ENCODE data around the gene ST3GAL3. TPM values are rescaled to one million over a fixed set of nuclear protein-coding genes. Genes with fewer than 3 reads are reported as not detected.

Gene ST3GAL3
- total RNA-seq, 2 experiments from 2014 or later, result 15.8 to 20.9 TPM

- CTCF ChIA-PET, result no interaction called here
- H3K4me3 Mint-ChIP-seq, result no peak overlapping the region
- H3K9me3 Mint-ChIP-seq (ENCODE audit: low read depth), result no peaks in the 10 kb centered on the region
- POLR2A ChIA-PET, result no interaction called here
- no peak overlapping the region for H3K27ac Mint-ChIP-seq
- H3K27me3 Mint-ChIP-seq, result no peaks in the 10 kb centered on the region
- no peaks in the 10 kb centered on the region for H3K4me1 Mint-ChIP-seq
- DNase-seq (no peak), ATAC-seq (no peak)
- H3K36me3 Mint-ChIP-seq (ENCODE audit: low read depth), result peaks cover 6% of the 10 kb centered on the region
- intact Hi-C loops (cut with DNase I, micrococcal nuclease), result no loop called here
Measured at GRCh38 chr1:43963006-43963405, 255.7 kb downstream of the ST3GAL3 start.

DNA sequence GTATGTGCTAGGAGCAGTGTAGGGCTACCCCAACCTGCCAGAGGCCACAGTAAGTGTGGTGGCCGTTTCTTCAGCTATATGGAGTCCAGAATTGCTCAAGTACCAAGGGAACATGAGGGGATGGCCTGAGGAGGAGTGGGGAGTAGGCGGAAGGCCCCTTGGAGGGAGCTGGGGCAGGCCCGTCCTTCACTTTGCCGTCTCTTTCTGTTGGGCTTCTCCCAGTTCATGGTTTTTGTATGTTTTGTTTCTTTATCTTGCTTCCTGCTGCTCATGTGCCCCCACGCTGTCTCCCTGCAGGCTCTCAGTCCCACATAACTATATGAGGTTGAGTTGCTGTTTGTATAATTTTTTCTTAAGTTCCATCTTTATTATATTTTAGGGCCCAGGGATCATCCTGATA is 256.6 kb downstream of the ST3GAL3 start:
- intact Hi-C loops (cut with DNase I, micrococcal nuclease), result no loop called here
- DNase-seq (no peak), ATAC-seq (no peak)
- Mint-ChIP-seq H3K36me3 (ENCODE audit: low read depth) (peaks cover 2% of the 10 kb centered on the region), H3K27ac (no peak overlapping the region), H3K4me3 (no peak overlapping the region), H3K9me3 (ENCODE audit: low read depth) (no peaks in the 10 kb centered on the region), H3K27me3 (no peaks in the 10 kb centered on the region), H3K4me1 (no peaks in the 10 kb centered on the region)
- CTCF ChIA-PET, result interaction anchor here (0.6 kb wide), 1 partner anchor 39 kb away, joined by 3 read pairs; no protein-coding TSS in a partner anchor
- POLR2A ChIA-PET, result interaction anchor here (0.6 kb wide), 1 partner anchor 11 kb away, joined by 3 read pairs; the partner anchor contains the start of gene ATP6V0B

DNA sequence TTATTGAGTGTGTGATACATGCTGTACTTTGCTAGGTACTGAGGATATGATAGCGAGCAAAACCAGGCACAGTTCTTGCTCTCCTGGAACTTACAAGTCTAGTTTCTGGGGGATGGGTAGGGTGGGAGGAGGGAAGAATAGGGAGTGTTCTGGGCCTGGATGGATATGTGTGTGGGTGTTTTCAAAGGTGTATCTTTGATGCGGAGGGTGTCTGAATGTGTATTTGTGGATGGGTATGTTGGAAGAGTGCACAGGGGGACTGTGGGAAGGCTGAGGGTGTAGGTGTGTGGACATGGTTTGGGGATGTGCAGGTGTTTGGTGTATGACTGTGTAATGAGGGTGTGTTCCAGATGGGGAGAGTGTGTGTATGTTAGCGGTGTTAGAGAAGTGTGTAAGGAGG is 258.0 kb downstream of the ST3GAL3 start:
- Mint-ChIP-seq H3K4me3 (no peak overlapping the region), H3K27ac (no peak overlapping the region), H3K27me3 (no peaks in the 10 kb centered on the region), H3K4me1 (peaks cover 6% of the 10 kb centered on the region), H3K36me3 (ENCODE audit: low read depth) (peaks cover 5% of the 10 kb centered on the region), H3K9me3 (ENCODE audit: low read depth) (no peaks in the 10 kb centered on the region)
- ChIA-PET CTCF (no interaction called here), POLR2A (no interaction called here)
- ATAC-seq, result no peak
- DNase-seq, result no peak
- intact Hi-C loops (cut with DNase I, micrococcal nuclease), result no loop called here

DNA sequence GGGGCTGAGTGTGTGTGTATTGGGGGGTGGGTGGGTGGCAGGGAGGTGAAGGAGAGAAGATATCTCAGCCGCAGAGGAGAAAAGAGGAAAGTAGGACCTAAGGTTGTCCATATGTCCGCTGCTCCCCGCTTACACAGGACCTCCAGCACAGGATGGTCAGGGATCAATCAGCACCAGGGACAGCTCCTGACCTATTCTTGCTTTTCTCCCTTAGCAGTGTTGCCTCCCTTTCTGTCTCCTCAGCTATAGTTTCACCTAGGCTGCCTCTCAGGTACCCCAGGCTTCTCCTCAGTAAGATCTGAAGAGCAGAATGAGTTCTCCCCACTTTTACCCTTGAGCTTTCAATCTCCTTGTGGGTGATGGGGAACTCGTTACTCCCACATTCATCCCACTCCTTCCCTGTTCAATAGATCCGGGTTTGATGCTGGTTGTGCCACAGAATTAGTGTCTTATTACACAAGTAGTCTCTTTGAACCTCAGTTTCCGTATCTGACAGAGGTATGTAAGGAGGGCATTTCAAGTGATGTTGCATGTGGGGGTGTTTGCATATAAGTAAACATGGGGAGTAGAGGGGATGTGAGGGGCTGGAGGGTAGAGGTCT is 261.1 kb downstream of the ST3GAL3 start:
- ATAC-seq (no peak), DNase-seq (peak; percentile 53)
- no peaks in the 10 kb centered on the region for H3K27me3 Mint-ChIP-seq
- no peak overlapping the region for H3K4me3 Mint-ChIP-seq
- H3K4me1 Mint-ChIP-seq, result peaks cover 15% of the 10 kb centered on the region
- H3K27ac Mint-ChIP-seq, result no peak overlapping the region
- ChIA-PET POLR2A (no interaction called here), CTCF (interaction anchor here (0.5 to 1.8 kb wide), 2 partner anchors 22 to 839 kb away, joined by 3 to 5 read pairs; partner anchors contain the start of genes DYNLT4 and IPO13)
- no peaks in the 10 kb centered on the region for H3K9me3 Mint-ChIP-seq (ENCODE audit: low read depth)
- peaks cover 23% of the 10 kb centered on the region for H3K36me3 Mint-ChIP-seq (ENCODE audit: low read depth)
- intact Hi-C loops (cut with DNase I, micrococcal nuclease), result no loop called here

DNA sequence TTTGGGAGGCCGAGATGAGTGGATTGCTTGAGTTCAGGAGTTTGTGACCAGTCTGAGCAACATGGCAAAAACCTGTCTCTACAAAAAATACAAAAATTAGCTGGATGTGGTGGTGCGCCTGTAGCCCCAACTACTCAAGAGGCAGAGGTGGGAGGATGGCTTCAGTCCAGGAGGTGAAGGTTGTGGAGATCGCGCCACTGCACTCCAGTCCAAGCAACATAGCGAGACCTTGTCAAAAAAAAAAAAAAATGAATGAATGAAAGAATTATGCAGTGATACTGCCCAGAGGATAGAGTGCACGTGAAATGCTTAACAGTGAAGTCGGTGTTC is 262.0 kb downstream of the ST3GAL3 start:
- ChIA-PET POLR2A (interaction anchor here (0.6 kb wide), 1 partner anchor 74 kb away, joined by 3 read pairs; no protein-coding TSS in a partner anchor), CTCF (interaction anchor here (1.0 to 1.8 kb wide), 2 partner anchors 23 to 79 kb away, joined by 3 to 5 read pairs; partner anchors contain the start of gene IPO13)
- Mint-ChIP-seq H3K9me3 (ENCODE audit: low read depth) (no peaks in the 10 kb centered on the region), H3K36me3 (ENCODE audit: low read depth) (peaks cover 30% of the 10 kb centered on the region), H3K4me1 (peaks cover 24% of the 10 kb centered on the region), H3K4me3 (peak overlapping the region; percentile 86), H3K27ac (no peak overlapping the region), H3K27me3 (no peaks in the 10 kb centered on the region)
- ATAC-seq, result no peak
- DNase-seq, result no peak
- intact Hi-C loops (cut with DNase I, micrococcal nuclease), result loop anchor here (1.0 kb wide), 4 partner anchors 23 to 705 kb away; partner anchors contain the start of genes IPO13 (in 2 of the 2), ARMH1 (in 1 of the 2), ERI3 (in 1 of the 2) and TMEM53 (in 1 of the 2)

DNA sequence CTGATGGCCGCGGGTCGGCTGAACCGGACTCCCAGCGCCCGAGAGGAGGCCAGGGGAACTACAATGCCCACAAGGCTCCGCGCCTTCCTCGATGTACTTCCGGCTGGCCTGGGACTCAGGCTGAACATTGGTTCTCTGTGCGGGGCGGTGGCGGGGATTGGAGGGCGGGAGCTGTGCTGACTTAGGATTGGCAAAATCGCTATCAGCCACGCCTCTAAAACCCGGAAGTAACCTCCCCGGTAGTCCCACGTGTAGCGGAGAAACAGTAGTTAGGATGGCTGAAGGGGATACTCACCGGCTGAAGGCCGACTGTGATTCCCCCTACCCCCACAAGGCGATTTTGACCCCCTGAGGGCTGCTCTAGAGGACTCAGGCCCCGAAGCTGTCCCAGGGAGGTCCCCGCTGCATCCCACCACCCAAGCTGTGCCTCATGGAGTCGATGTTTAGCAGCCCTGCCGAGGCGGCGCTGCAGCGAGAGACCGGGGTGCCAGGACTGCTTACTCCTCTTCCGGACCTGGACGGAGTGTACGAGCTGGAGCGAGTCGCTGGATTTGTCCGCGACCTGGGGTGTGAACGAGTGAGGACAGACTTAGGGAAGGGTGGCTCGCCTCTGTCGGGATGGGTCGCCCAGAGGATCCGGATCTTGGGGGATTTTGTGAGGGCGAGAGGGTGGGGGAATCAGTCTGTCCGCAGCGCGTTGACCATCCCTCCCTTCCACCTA is 262.6 kb downstream of the ST3GAL3 start, which contains the start of gene DPH2:
Gene DPH2, plus strand, starts transcription at position 265 of the 721 bp plus-strand sequence. Its CDS starts 166 bp downstream, at position 431.
- peak; percentile 93 for ATAC-seq
- intact Hi-C loops (cut with DNase I, micrococcal nuclease), result loop anchor here (1.0 to 5.0 kb wide), 9 partner anchors 24 to 1522 kb away; partner anchors contain the start of genes IPO13 (in 2 of the 2), ARMH1 (in 1 of the 2), ELOVL1 (in 1 of the 2) and ERI3 (in 1 of the 2)
- Mint-ChIP-seq H3K36me3 (ENCODE audit: low read depth) (peaks cover 30% of the 10 kb centered on the region), H3K27me3 (no peaks in the 10 kb centered on the region), H3K27ac (peak within 1 kb of the TSS; percentile 66), H3K9me3 (ENCODE audit: low read depth) (no peaks in the 10 kb centered on the region), H3K4me3 (peak within 1 kb of the TSS; percentile 86), H3K4me1 (peaks cover 24% of the 10 kb centered on the region)
- CTCF ChIA-PET, result interaction anchor here (0.6 to 1.8 kb wide), 4 partner anchors 24 to 263 kb away, joined by 3 to 5 read pairs (median 4); partner anchors contain the start of gene IPO13
- DNase-seq, result peak; percentile 98
- POLR2A ChIA-PET, result interaction anchor here (0.6 kb wide), 1 partner anchor 74 kb away, joined by 3 read pairs; no protein-coding TSS in a partner anchor

DNA sequence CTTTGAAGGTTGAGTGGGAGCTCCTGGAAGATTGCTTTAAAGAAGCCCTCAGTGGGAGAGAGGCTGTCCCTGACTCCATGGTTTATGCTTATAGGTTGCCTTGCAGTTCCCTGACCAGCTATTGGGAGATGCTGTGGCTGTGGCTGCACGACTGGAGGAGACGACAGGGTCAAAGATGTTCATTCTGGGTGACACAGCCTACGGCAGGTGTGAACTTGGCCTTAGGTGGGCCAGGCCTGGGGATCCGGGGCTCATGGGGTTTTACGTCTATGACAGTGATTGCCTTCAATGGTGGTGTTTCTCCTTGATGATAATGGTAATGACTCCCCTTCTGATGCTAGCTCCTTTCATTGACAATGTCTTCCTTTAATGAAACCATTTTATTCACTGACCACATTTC is 263.2 kb downstream of the ST3GAL3 start:
- peak overlapping the region; percentile 86 for H3K4me3 Mint-ChIP-seq
- intact Hi-C loops (cut with DNase I, micrococcal nuclease), result loop anchor here (5.0 kb wide), 5 partner anchors 323 to 1522 kb away; partner anchors contain the start of genes ELOVL1 (in 1 of the 2), MED8 (in 1 of the 2), SZT2 (in 1 of the 2) and TESK2 (in 1 of the 2)
- ChIA-PET POLR2A (no interaction called here), CTCF (interaction anchor here (0.6 to 1.1 kb wide), 4 partner anchors 23 to 264 kb away, joined by 4 to 5 read pairs (median 4); no protein-coding TSS in a partner anchor)
- no peaks in the 10 kb centered on the region for H3K9me3 Mint-ChIP-seq (ENCODE audit: low read depth)
- no peaks in the 10 kb centered on the region for H3K27me3 Mint-ChIP-seq
- DNase-seq (no peak), ATAC-seq (no peak)
- H3K4me1 Mint-ChIP-seq, result peaks cover 24% of the 10 kb centered on the region
- H3K27ac Mint-ChIP-seq, result peak overlapping the region; percentile 66
- H3K36me3 Mint-ChIP-seq (ENCODE audit: low read depth), result peaks cover 30% of the 10 kb centered on the region

DNA sequence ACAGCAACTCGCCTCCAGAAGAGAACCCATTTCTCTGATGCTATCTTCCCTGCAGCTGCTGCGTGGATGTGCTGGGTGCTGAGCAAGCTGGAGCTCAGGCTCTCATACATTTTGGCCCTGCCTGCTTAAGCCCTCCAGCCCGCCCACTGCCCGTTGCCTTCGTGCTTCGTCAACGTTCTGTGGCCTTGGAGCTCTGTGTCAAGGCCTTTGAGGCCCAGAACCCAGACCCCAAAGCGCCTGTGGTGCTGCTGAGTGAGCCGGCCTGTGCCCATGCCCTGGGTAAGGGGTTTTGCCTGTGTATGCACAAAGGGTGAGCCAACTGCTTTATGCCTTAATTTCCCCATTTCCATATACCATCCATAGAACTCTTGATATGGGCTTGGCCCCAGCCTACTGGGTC is 263.6 kb downstream of the ST3GAL3 start:
- H3K36me3 Mint-ChIP-seq (ENCODE audit: low read depth), result peaks cover 30% of the 10 kb centered on the region
- H3K9me3 Mint-ChIP-seq (ENCODE audit: low read depth), result no peaks in the 10 kb centered on the region
- intact Hi-C loops (cut with DNase I, micrococcal nuclease), result loop anchor here (5.0 kb wide), 5 partner anchors 324 to 1521 kb away; partner anchors contain the start of genes ELOVL1 (in 1 of the 2), MED8 (in 1 of the 2), SZT2 (in 1 of the 2) and TESK2 (in 1 of the 2)
- ChIA-PET CTCF (interaction anchor here (0.6 to 1.1 kb wide), 3 partner anchors 24 to 208 kb away, joined by 4 to 5 read pairs (median 5); no protein-coding TSS in a partner anchor), POLR2A (no interaction called here)
- no peak for ATAC-seq
- DNase-seq, result no peak
- H3K4me3 Mint-ChIP-seq, result peak overlapping the region; percentile 86
- H3K27me3 Mint-ChIP-seq, result no peaks in the 10 kb centered on the region
- H3K4me1 Mint-ChIP-seq, result peaks cover 26% of the 10 kb centered on the region
- H3K27ac Mint-ChIP-seq, result peak overlapping the region; percentile 66

DNA sequence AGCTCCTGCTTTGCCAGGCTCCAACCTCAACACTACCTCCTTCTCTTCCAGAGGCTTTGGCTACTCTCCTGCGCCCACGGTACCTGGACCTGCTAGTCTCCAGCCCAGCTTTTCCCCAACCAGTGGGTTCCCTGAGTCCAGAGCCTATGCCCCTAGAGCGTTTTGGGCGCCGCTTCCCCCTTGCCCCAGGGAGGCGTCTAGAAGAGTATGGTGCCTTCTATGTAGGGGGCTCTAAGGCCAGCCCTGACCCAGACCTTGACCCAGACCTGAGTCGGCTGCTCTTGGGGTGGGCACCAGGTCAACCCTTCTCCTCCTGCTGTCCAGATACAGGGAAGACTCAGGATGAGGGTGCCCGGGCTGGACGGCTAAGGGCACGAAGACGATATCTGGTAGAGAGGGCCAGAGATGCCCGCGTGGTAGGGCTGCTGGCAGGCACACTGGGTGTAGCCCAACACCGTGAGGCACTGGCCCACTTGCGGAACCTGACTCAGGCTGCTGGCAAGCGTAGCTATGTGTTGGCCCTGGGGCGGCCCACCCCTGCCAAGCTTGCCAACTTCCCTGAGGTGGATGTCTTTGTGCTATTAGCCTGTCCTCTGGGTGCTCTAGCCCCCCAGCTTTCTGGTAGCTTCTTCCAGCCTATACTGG is 264.1 kb downstream of the ST3GAL3 start:
- intact Hi-C loops (cut with DNase I, micrococcal nuclease), result loop anchor here (5.0 kb wide), 5 partner anchors 324 to 1521 kb away; partner anchors contain the start of genes ELOVL1 (in 1 of the 2), MED8 (in 1 of the 2), SZT2 (in 1 of the 2) and TESK2 (in 1 of the 2)
- Mint-ChIP-seq H3K9me3 (ENCODE audit: low read depth) (no peaks in the 10 kb centered on the region), H3K36me3 (ENCODE audit: low read depth) (peaks cover 35% of the 10 kb centered on the region), H3K27ac (no peak overlapping the region), H3K27me3 (no peaks in the 10 kb centered on the region), H3K4me1 (peaks cover 32% of the 10 kb centered on the region), H3K4me3 (peak overlapping the region; percentile 86)
- CTCF ChIA-PET, result interaction anchor here (0.8 to 1.1 kb wide), 2 partner anchors 24 to 208 kb away, joined by 4 to 5 read pairs; no protein-coding TSS in a partner anchor
- DNase-seq (no peak), ATAC-seq (no peak)
- POLR2A ChIA-PET, result interaction anchor here (1.3 kb wide), 1 partner anchor 24 kb away, joined by 5 read pairs; no protein-coding TSS in a partner anchor

DNA sequence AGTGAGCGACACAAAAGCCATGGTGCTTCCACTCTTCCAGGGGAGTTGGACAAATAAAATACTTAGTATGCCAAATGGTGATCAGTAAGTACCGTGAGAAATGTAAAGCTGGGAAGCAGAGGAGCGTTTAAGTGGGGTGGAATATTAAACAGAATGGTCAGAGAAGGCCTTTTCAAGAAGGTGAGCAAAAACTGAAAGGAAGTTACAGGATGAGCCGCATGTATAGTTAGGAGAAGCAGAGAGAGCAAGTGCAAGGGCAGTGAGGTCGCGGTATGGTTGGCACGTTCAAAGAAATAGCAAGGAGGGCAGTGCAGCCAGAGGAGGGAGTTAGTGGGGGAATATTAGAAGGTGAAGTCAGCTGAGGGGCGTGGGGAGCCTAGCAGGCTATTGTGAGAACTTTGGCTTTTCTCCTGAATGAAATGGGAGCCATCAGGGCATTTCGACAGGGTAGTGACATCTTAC is 266.7 kb downstream of the ST3GAL3 start:
- peak overlapping the region; percentile 81 for H3K4me3 Mint-ChIP-seq
- intact Hi-C loops (cut with DNase I, micrococcal nuclease), result loop anchor here (1.0 to 5.0 kb wide), 13 partner anchors 17 to 1518 kb away; partner anchors contain the start of genes CCDC24 (in 2 of the 2), IPO13 (in 2 of the 2), CFAP57 (in 1 of the 2) and EBNA1BP2 (in 1 of the 2)
- CTCF ChIA-PET, result interaction anchor here (0.5 to 1.1 kb wide), 2 partner anchors 25 to 344 kb away, joined by 3 read pairs; no protein-coding TSS in a partner anchor
- H3K4me1 Mint-ChIP-seq, result peaks cover 54% of the 10 kb centered on the region
- H3K27me3 Mint-ChIP-seq, result no peaks in the 10 kb centered on the region
- POLR2A ChIA-PET, result no interaction called here
- H3K36me3 Mint-ChIP-seq (ENCODE audit: low read depth), result peaks cover 56% of the 10 kb centered on the region
- no peak for DNase-seq
- H3K27ac Mint-ChIP-seq, result peak overlapping the region; percentile 88
- ATAC-seq, result no peak
- H3K9me3 Mint-ChIP-seq (ENCODE audit: low read depth), result no peaks in the 10 kb centered on the region

All from activated CD4-positive, alpha-beta T cell treated with anti-CD3 and anti-CD28 coated beads for 36 hours (primary cell).